K562 (cell line): ENCODE results near the gene UGT1A6.

Experiments used
- CTCF ChIP-seq, 3 experiments: IDR thresholded peaks in 2 of 3; conservative IDR thresholded peaks in 1 of 3; 2 replicates each; pipeline ENCODE4 v1.5.1; 2011 to 2012; ENCODE audit warnings: low read length in 3 of 3, mild to moderate bottlenecking in 3 of 3, control low read depth in 2 of 3, improper control_type of control experiment in 1 of 3, inconsistent platforms in 1 of 3, low read depth in 1 of 3, mixed read lengths in 1 of 3, moderate library complexity in 1 of 3; ENCODE audit not compliant: insufficient read depth in 2 of 3
- EP300 ChIP-seq: IDR thresholded peaks from 2 replicates; pipeline ENCODE4 v1.6.1; 2012; ENCODE audit warnings: low read length, improper control_type of control experiment
- JUND ChIP-seq, 2 experiments: IDR thresholded peaks; 2 replicates in 1 of 2; 3 replicates in 1 of 2; pipeline ENCODE4 v1.6.1; 2011; ENCODE audit warnings: borderline replicate concordance in 2 of 2, low read depth in 2 of 2, low read length in 2 of 2, improper control_type of control experiment in 1 of 2, missing biosample characterization in 1 of 2, missing genetic modification characterization in 1 of 2, missing genetic modification reagents in 1 of 2
- MAFK ChIP-seq: IDR thresholded peaks from 2 replicates; pipeline ENCODE4 v1.6.1; 2011; ENCODE audit warnings: low read length, improper control_type of control experiment
- MYC ChIP-seq, 2 experiments: fragments of 250-450 bp in 1 of 2; sonication (Bioruptor Pico) in 1 of 2; IDR thresholded peaks; 2 replicates each; pipeline versions ENCODE4 v1.5.1 to v1.6.1; 2012 to 2021; ENCODE audit warnings: low read depth in 2 of 2, borderline replicate concordance in 1 of 2, improper control_type of control experiment in 1 of 2, low read length in 1 of 2, mild to moderate bottlenecking in 1 of 2, moderate library complexity in 1 of 2
- TRIM25 ChIP-seq: fragments of 450-650 bp; IDR thresholded peaks from 2 replicates; pipeline ENCODE4 v1.7.0; 2016; ENCODE audit warnings: borderline replicate concordance
- YY1 ChIP-seq, 3 experiments: IDR thresholded peaks; 2 replicates each; pipeline ENCODE4 v1.6.1; 2011; ENCODE audit warnings: low read length in 2 of 3, mild to moderate bottlenecking in 2 of 3, moderate library complexity in 2 of 3, borderline replicate concordance in 1 of 3, control low read depth in 1 of 3, low read depth in 1 of 3; ENCODE audit not compliant: insufficient read depth in 3 of 3, insufficient replicate concordance in 2 of 3, control insufficient read depth in 1 of 3, insufficient read length in 1 of 3; ENCODE audit errors: extremely low read depth in 1 of 3
- ZFPM2 ChIP-seq: fragments of 250-450 bp; sonication (Bioruptor Pico); IDR thresholded peaks from 2 replicates; pipeline ENCODE4 v1.5.1; 2022; ENCODE audit warnings: mild to moderate bottlenecking
- ZNF12 ChIP-seq: sonication (generic); formaldehyde crosslinking; IDR thresholded peaks from 2 replicates; pipeline ENCODE4 v1.4.0; 2020; ENCODE audit warnings: mild to moderate bottlenecking, missing genetic modification reagents

- no peak for TF ChIP-seq CTCF (IDR thresholded peaks at IDR 0.05 in 2 of 3, conservative IDR thresholded peaks at IDR 0.05 in 1 of 3; ENCODE audit: insufficient read depth in 2 of 3, low read depth in 1 of 3, low read length in 3 of 3)
- no peak for TF ChIP-seq ZFPM2
- no peak for TF ChIP-seq YY1 (IDR thresholded peaks at IDR 0.05; ENCODE audit: borderline replicate concordance in 1 of 3, control insufficient read depth in 1 of 3, extremely low read depth in 1 of 3, insufficient read depth in 3 of 3, insufficient read length in 1 of 3, insufficient replicate concordance in 2 of 3, low read depth in 1 of 3, low read length in 2 of 3)
- TF ChIP-seq EP300 = no peak
- no peak for TF ChIP-seq TRIM25
- TF ChIP-seq MAFK = no peak
- no peak for TF ChIP-seq ZNF12 (CRISPR knock-in tag)
- no peak for TF ChIP-seq MYC (IDR thresholded peaks at IDR 0.05; ENCODE audit: low read depth, low read length)
- TF ChIP-seq MYC (CRISPR knock-in tag; IDR thresholded peaks at IDR 0.05; ENCODE audit: borderline replicate concordance, low read depth) = no peak
- no peak for TF ChIP-seq JUND (IDR thresholded peaks at IDR 0.05; ENCODE audit: borderline replicate concordance, low read depth, low read length)
- no peak for TF ChIP-seq JUND (tag; IDR thresholded peaks at IDR 0.05; ENCODE audit: borderline replicate concordance, low read depth, low read length)
Observed at GRCh38 chr2:233766416-233766815, 73.7 kb downstream of the UGT1A6 start.
